Testis (tissue), 2 donors: ENCODE data around the gene NLGN1.

Experiments used
- CTCF ChIP-seq, 3 experiments: fragments of 450-650 bp in 2 of 3; fragments of 200-600 bp in 1 of 3; sonication (generic) in 1 of 3; IDR thresholded peaks; one replicate each; pipeline ENCODE4 v1.5.1; 2016 to 2019; ENCODE audit warnings: antibody characterized with exemption in 3 of 3, mild to moderate bottlenecking in 2 of 3, moderate library complexity in 1 of 3
- POLR2A ChIP-seq: fragments of 450-650 bp; IDR thresholded peaks from one replicate; pipeline ENCODE4 v1.6.1; 2017; ENCODE audit warnings: antibody characterized with exemption, mild to moderate bottlenecking, moderate library complexity

GRCh38 chr3:174125267-174125824 is 727.8 kb downstream of the NLGN1 start:
- peak in 2 of 3 experiments; percentile 26 to 38 for TF ChIP-seq CTCF (IDR thresholded peaks at IDR 0.05)
- no peak for TF ChIP-seq POLR2A
